Left renal pelvis (tissue), 4 donors: Measurements from ENCODE around the gene DUSP11. TPM values are rescaled to one million over a fixed set of nuclear protein-coding genes. Genes with fewer than 3 reads are reported as not detected.
"Not testable (repeated sequence)": the region's sequence is repeated elsewhere in the genome, so short reads cannot be mapped to it uniquely, and the experiment has no call there.

Experiments
- DNase-seq, 4 donors: peaks; one replicate each; pipeline ENCODE4 v3.0.0-alpha.2; 2013; ENCODE audit warnings: low read depth in 4 of 4, low spot score in 3 of 4
- polyA plus RNA-seq, 4 donors: library from polyadenylated mRNA; unstranded; fragments of 120-200 nt; gene quantifications; one replicate each; pipeline ENCODE4 v1.2.1, GENCODE V29; 2013; ENCODE audit not compliant: insufficient read length in 4 of 4

The DUSP11 gene
- polyA plus RNA-seq, 4 donors, result 30.2 to 39.0 (median 36.6) TPM

GRCh38 chr2:73776381-73776780 lies 3.5 kb downstream of the DUSP11 start:
- no peak for DNase-seq

DNA sequence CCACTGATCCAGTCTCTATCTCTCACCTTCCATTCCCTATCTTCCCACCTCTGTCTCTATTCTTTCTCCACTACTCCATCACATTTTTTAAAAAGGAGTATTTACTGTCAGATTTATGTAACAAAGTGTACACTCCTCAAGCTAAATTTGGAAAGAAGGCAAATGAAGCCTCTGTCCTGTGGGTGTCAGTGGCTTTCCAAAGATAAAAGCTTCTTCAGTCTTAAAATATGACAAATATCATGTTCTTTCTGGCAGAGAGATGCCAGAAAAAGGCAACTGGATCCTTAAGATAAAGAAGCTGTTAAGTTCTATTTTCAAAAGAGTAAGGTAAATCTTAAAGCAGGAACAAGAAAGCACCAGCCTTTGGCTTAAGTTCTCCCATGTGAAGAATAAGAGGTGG lies 7.1 kb downstream of the DUSP11 start:
- DNase-seq, result no peak

DNA sequence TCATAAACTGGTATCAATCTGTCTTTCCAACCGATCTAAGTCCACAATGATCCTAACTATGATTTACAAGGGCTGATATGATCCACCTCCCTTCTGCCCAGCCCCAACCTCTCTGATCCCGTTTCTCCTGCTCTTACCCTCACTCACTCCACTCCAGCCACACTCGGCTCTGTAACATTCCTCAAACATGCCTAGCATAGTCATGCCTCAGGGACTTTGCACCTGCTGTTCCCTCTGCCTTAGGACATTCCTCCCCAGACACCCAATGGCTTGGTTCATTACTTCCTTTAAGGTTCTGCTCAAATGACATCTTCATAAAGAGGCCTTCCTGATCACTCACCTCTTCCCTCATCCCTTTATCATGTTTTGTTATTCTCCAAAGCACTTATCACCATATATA lies 9.2 kb downstream of the DUSP11 start:
- DNase-seq, result no peak

GRCh38 chr2:73766994-73767393 lies 12.9 kb downstream of the DUSP11 start:
- DNase-seq, result no peak

GRCh38 chr2:73766349-73766748 lies 13.6 kb downstream of the DUSP11 start:
- DNase-seq, result no peak

- DNase-seq, result no peak
Measured at GRCh38 chr2:73764945-73765344, 15.0 kb downstream of the DUSP11 start.

GRCh38 chr2:73762571-73762970 lies 17.3 kb downstream of the DUSP11 start:
- DNase-seq, result no peak

GRCh38 chr2:73759904-73760303 lies 20.0 kb downstream of the DUSP11 start:
- no peak for DNase-seq

DNA sequence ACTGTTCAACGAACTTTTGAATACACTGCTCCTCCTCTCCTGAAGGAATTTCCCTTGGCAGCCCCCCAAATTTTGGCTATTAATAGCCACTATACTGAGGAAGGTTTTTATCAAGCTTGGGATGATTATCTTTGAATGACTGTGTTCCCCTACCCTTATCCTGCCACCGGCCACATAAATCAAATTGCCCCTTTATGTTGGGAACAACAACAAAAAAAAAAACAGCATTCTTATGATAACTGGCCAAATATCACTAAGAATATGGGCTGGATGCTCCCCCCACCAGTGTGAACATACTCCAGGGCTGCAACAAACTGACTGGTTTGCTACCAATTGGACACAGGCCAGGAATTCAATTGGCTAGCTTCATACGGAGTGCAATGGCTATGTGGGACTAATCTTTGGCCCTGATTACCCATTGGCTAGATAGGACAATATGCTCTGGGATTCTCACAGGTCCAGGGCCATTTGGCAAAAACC lies 20.6 kb downstream of the DUSP11 start:
- no peak for DNase-seq

- DNase-seq, result not testable (repeated sequence)
Measured at GRCh38 chr2:73754332-73754731, 25.6 kb downstream of the DUSP11 start.

GRCh38 chr2:73749314-73749713 lies 30.6 kb downstream of the DUSP11 start:
- no peak for DNase-seq

GRCh38 chr2:73746877-73747208 lies 33.1 kb downstream of the DUSP11 start:
- DNase-seq, result no peak

DNA sequence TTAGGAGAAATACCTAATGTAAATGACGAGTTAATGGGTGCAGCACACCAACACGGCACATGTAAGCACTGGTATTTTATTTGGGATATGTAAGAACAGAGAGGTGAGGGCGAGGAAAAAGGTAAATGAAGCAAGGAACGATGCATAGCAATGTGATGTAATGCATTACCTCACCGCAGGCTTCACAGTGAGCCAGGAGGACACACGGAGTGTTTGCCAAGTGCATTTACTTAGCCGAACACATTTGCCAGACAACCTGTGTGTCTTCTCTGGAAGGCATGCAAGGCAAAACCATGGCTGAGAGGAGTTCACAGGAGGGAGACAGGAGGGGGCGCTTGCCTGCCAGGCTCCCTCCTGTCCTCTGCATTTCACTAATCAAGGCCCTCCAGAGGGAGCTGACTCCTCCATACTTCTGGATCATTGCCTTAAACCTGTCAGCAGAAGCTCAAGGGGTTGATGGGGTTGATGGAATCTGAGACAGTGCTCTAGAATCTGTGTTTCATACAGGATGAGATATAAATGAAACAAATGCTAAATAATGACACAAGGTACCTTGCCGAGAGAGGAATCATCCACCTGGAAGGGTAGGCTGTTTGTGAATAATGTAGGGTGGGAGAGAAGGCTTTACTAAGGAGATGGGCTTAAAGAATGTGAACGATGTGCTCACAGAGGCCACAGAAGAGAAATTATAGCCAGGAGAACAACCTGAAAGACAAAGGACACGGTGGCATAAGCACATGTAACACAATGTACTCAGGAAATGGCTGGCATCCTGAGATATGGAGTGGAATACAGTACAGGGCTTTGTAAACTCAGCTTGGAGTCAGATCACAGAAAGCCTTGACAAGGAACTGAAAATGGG lies 33.7 kb downstream of the DUSP11 start:
- DNase-seq, result no peak

- no peak for DNase-seq
Measured at GRCh38 chr2:73740767-73741166, 39.1 kb downstream of the DUSP11 start.

DNA sequence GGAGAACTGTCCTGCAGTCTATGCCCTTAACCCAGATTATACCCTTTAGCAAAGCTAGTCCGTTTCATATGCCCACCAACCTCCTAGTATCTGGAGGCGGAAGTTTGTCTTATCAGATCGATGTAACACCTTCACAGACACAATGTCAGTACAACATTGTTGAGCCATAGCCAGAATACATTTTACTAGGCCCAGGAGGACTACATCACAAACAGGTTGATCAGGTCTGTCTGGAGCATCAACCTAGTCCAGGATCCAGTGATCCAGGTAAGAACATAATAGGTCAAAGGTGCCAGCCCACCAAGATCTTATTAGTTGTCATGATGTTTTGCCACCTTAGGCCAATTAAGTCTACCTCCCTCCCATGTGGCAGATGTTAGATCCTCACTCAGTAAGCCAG lies 40.8 kb downstream of the DUSP11 start:
- DNase-seq, result no peak

GRCh38 chr2:73736855-73737779 lies 42.8 kb downstream of the DUSP11 start, which contains the start of gene TPRKB:
Gene TPRKB (minus strand): TSS chr2:73737345. CDS start chr2:73734569, 2,776 bp downstream.
- DNase-seq, result peak; percentile 90 to 94 (median 93)

DNA sequence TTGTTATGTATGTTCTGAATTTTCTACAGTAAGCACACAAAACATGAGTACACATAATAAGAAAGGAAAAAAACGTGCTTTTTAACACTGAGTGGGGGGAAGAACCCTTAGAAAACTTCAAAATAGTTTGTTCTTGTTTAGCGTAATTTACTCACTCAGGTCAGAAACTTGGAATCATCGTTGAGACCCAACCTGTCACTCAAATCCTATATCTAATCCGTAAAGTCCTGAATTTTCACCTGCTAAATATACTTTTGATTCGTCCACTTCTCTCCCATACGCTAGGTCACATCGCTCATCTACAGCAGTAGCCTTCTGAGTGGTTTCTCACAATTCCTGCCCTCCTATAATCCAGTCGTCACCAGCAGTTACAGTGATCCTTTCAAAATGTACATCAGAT lies 43.5 kb downstream of the DUSP11 start:
- DNase-seq, result no peak

GRCh38 chr2:73730810-73731209 lies 49.1 kb downstream of the DUSP11 start:
- DNase-seq, result no peak

GRCh38 chr2:73728711-73729110 lies 51.2 kb downstream of the DUSP11 start:
- no peak for DNase-seq

- DNase-seq, result no peak
Measured at GRCh38 chr2:73728043-73728442, 51.9 kb downstream of the DUSP11 start.

GRCh38 chr2:73726657-73727056 lies 53.2 kb downstream of the DUSP11 start:
- DNase-seq, result not testable (repeated sequence)
